HG03064 (cell line): ENCODE results near the gene ALKBH5.

Experiments used
- ATAC-seq: cut with Tn5 transposase; IDR thresholded peaks from one replicate; pipeline ENCODE4 v1.9.1; 2021; ENCODE audit warnings: low read depth; ENCODE audit not compliant: unreplicated experiment

Gene ALKBH5

GRCh38 chr17:18237461-18237860 lies 53.8 kb downstream of the ALKBH5 start:
- ATAC-seq = no peak

GRCh38 chr17:18238299-18238698 lies 54.7 kb downstream of the ALKBH5 start:
- ATAC-seq = no peak

GRCh38 chr17:18240449-18240848 lies 56.8 kb downstream of the ALKBH5 start:
- no peak for ATAC-seq

DNA sequence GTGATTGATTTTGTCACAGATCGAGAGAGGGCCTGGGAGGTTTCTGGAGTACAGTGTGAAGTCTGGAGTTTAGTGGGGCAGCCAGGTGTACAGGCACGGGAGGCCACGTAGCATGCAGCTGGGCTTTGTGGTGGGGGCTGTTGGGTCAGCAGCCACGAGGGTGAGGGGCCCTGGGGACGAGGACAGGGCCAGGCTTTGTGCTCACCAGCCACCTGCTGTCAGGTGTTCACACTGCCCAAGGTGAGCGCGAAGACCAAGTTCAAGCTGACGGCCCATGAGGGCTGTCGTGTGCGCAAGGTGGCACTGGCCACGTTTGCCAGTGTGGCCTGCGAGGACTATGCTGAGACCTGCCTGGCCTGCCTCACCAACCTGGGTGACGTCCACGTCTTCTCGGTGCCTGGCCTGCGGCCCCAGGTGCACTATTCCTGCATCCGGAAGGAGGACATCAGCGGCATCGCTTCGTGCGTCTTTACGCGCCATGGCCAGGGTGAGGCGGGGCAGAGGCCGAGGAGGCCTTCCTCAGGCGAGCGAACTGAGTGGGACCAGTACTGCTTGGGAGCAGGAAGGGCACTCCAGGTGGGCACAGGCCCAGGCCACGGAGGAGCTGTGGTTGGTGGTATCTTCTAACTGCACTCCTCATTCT lies 57.7 kb downstream of the ALKBH5 start:
- ATAC-seq = no peak

DNA sequence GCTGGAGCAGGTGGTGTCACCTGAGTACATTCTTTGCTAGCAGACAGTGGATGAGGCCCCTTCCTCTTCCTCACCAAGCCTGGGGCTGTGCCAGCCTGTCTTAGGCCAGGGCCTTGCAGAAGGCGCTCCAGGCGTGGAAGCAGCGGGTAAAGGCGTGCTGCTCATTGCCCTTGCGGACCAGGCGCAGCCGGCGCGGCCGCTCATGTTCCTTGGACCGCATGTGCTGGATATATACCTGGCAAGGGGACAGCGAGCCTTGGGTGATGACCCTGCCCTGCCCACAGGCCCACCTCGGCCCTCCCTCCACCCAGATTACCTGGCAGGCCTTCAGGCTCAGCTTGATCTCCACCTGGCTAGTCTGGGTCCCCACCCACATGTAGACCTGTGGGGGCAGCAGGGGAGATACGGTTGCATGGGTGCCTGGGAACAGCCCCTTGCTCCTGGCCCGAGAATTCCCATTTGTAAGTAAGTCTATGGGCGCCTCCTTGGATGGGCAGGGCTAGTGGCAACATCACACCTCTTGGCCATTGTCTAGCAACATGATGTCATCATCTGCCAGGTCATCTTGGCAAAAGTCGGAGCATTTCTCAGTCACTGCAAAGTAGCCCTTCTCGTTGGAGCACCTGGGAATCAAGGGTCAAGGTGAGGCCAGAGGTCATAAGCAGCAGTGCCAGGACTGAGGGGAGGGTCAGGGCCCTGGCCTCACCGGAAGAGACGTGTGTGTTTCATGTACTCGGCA lies 61.6 kb downstream of the ALKBH5 start:
- no peak for ATAC-seq

DNA sequence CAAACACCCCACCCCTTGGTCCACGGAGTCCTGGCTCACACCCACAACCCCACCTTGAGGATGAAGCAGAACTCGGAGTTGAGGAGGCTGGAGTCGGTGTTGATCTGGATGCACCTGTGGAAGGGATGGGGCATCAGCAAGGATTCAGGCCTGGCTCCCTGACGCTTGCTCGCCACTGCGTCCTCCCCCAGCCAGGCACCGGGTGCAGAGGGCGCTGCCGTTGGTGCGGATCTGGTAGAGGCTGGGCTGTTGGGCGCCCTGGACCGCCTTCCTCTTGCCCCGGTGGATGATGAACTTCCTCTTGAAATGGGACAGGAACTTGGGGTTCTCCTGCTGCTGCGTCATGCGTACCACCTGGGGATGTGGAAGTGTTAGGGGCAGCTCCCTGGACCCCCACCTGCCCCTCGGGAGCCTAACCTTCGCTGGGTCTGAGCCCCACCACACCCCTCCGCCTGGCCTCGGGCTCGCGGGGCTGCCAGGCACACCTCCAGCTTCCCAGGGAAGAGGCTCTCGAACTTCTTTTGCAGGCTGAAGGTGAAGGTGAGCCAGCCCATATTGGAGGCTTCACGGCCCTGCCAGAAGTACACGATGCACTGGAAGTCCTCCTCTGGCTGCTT lies 62.6 kb downstream of the ALKBH5 start:
- no peak for ATAC-seq

GRCh38 chr17:18246880-18247612 lies 63.4 kb downstream of the ALKBH5 start:
- ATAC-seq = no peak

- ATAC-seq = no peak
Measured at GRCh38 chr17:18247613-18248001, 64.0 kb downstream of the ALKBH5 start.

DNA sequence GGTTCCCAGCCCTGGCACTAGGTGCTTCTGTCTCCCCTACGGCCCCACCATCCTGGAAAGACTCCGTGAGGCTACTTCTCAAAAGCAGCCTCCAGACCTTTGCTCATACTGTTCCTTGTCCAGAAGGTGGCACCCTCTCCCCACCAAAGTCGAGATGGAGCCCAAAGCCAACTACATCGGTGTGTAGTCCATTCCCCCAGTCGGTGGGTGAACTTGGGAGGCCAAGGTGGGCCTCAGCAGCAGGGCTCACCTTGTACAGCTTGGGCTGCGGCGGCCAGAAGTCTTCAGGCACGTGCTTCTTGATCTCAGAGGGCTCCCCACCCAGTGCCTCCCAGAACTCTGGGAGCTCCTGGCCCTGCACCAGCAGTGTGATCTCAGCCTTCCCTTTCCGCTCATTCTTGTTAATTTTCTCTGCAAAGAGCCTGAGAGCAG lies 64.7 kb downstream of the ALKBH5 start:
- ATAC-seq = no peak

GRCh38 chr17:18248811-18249210 lies 65.2 kb downstream of the ALKBH5 start:
- ATAC-seq = no peak

DNA sequence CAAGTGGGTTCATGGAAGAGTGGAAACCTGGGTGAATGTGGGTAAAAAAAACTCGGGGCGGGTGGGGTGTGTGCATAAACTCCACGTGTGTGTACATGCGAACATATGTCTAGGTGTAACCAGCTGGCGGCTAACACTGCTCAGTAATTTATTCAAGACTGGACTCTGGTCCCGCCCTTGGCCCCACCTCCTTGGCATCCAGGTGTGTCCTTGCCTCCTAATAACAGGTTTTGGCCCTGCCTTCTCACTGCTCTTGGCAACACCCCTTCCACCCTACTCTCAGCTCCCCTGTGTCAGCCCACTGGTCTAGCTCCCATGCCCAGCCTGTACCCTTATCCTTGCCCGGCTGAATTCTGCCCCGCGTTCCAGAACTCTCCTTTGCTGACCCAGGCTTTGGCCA lies 66.6 kb downstream of the ALKBH5 start:
- ATAC-seq = no peak

DNA sequence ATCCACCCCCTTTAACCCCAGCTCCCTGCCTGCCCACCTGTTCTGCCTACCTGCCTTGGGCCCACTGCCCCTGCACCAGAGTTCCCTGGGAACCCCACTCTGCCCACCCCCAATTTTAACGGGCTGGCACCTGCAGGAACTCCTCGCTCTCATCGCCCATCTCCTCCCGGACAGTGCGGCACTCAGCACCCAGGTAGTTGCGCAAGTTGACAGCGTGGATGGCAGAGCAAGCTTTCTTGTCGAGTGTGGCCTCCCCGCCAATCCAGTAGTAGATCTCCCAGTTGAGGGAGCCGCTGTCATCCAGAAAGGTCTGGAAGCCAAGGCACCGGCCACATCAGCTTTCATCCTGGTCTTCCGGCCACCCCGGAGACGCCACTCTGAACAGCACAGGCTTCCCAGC lies 67.1 kb downstream of the ALKBH5 start:
- ATAC-seq = no peak

DNA sequence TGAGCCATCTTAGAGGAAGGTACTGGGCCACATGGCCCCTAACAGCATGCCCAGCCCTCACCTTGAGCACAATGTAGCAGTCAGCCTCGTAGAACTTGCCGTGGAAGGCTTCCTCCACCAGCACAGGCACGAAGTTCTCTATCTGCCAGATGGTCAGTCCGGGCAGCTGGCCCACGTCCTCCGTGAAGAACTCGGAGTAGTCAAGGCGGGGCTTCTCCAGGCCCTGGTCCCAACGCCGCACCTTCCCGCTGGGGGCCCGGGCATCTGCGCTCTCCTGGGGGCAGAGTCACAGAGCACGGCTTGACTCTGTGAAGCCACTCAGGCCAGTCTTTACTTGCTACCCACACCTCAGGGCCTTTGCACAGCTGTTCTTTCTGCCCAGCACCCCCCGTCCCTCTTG lies 67.6 kb downstream of the ALKBH5 start:
- no peak for ATAC-seq

- no peak for ATAC-seq
Measured at GRCh38 chr17:18252160-18252559, 68.5 kb downstream of the ALKBH5 start.

GRCh38 chr17:18253187-18253884 lies 69.7 kb downstream of the ALKBH5 start:
- no peak for ATAC-seq

- ATAC-seq = no peak
Measured at GRCh38 chr17:18253947-18254821, 70.6 kb downstream of the ALKBH5 start.

DNA sequence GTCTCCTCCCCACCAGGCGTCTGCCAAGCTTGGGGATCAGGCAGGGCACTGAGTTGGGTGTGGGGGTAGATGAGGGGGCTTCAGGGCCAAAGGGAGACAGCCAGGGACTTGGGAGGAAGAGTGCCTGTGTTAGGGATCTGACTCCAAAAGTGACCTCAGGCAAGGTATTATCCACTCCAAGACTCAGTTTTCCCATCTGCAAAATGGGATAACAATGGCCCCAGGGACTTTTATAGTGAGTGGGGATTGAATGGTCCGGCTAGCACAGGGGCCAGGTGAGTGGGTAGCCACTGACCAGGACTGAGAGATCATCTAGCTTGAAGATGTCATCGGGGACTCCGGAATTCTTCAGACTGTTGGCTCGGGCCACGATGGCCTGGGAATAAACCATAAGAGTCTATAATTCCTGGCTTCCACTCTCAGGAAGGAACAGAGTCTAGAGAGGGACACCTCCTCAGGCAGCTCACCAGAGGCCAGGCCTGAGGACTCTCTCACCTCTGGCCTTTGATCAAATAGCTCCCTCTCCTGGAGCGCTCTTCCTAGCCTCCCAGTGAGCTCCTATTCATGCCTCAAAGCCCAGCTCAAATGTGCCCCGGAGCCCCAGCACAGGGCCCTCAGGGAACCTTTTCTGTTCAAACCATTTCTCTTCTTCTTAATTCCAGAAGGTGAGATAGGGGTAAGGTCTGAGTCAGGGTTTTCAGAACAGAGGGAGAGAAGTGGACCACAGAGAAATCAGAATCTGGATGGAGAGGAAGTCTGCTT lies 71.4 kb downstream of the ALKBH5 start:
- no peak for ATAC-seq

DNA sequence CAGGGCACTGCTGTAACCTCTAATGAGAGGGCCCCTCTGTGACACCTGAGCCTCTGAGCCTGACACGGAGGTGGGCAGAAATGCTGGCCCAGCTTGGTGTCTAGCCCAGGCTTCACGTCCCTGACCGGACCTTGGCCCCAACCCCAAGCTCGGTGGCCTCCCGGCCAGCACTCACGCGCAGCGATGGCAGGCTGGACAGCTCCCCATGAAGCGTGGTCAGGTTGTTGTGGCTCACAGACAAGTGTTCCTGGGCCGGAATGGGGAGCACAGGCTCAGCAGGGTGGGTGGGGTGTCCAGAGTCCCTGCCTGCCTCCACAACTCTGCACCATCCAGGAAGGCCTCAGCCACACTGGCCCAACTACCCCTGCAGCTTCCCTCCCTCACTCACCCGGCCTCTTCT lies 72.7 kb downstream of the ALKBH5 start:
- no peak for ATAC-seq

DNA sequence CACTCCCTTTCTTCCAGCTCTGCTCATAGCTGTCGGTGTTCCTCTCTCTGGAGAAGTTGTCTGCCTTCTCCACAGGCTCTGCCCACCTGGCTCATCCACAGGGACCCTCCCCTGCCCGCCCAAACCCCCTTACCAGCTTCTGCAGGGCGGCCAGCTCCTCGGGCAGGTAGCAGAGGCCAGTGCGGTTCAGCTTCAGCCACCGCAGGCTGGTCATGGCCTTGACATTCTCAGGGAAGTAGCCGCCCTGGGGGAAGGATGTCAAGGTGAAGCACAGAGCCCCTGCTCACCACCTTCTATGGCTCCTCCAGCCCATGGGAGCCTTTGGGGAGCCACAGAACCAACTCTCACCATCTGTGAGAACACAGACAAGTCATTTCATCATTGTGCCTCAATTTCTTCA lies 73.1 kb downstream of the ALKBH5 start:
- ATAC-seq = no peak
